ENCODE data around the gene NFKBIE. TPM values are rescaled to one million over a fixed set of nuclear protein-coding genes. Genes with fewer than 3 reads are reported as not detected.

The NFKBIE gene
- total RNA-seq, result 6.9 and 8.0 TPM in 2 replicates

DNA sequence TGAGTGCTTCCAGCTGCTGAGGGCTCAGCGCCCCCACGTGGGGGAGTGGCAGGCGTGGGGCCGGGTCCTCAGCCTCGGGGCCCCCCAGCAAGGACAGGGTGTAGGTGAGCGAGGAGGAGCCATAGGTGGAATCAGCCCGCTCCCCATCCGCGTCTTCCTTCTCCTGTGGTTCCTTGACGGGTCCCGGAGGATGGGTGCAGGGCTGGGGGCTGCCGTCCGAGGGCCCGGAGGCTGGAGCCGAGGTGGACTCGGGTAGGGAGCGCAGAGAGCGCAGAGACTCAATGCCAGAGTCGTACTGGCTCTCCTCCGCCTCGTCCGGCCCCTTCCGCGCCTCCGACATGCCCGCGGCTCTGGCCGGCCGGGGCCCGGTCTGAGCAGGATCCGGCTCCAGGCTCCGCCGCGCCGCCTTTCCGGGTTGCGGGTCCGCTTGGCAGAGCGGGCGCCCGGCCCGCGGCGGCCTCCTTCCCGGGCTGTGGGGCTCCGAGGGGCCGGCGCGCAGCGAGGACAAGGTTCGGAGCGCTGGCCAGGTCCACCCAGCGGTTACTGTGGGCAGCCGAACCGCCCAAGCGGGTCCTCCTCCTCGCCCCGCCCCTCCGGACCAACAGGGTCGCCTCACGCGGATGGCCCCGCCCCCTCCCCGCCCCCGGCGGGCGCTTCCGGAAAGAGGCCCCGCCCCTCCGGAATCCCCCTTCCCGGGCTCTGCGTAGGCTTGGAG, at the start of gene NFKBIE:
NFKBIE (minus strand) TSS at position 545 of the 715 bp plus-strand sequence; CDS start at position 340, 205 bp downstream.

DNA sequence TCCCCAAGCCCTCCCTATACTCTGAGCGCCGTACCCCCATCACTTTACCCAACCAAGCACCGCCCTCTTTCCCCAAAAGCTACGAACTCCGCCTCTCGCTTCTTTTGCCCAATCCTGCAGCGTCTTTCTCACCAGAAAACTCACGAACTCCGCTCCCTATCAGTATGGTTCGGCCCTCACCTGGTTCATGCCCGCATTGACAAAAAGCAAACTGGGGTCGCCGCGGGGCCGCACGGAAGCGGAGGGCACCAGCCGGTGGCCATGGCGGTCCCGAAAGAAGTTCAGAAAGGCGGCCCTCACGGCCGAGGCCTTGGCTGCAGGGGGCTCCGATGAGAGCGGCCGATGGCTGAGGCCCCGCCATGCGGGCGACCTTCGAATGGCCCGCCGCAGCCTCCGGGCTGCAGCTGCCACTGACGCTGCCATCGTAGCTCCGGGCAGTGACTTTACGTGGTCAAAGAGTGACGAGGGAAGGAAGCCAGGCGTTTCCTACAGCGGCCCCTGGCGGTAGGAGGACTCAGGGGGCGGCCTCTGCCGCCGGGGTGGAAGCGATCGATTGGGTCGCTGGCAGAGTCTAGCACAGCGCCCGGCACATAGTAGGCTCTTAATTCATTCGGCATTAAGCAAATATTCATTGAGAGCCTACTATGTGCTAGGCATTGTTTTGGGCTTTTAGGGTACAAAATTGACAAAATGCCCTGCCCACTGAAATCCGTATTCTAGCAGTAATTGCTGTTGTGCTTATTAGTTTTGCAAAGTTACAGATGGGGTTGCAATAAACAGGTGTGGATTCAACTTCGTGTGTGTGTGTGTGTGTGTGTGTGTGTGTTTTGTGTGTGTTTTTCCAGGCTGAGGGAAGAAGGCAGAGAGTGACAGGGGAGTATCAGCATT, 47.8 kb upstream of the NFKBIE start, which contains the start of gene AARS2:
AARS2 (minus strand) TSS at position 447 of the 888 bp plus-strand sequence; CDS start at position 423, 24 bp downstream.

DNA sequence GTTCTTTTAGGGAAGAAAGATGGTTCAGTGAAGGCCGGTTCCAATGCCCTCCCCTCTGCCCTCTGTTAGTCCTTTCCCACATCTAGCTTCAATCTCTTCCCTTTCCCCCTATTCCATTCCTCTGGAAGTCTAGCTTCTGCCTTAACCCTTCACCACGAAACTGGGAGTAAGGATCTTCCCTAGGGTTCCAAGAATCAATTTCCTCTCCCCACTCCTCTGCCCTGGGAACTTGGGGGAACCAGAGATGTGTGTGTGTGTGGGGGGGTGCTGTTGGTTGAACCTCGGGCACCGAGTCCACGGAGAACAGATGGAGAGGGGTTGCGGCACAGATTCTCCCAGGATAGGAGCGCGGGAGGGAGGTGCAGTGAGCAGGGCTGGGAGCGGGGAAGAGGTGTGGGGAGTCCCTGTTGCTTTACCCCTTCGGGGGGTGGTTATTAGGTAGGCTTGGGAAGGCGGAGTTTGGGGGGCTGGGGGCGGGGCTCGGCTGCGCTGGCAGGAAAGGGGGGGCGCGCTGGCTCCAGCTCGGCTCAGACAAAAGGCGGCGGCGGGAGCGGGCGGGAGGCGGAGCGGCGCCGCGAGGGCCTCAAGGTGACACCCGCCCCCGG, 4.7 kb upstream of the NFKBIE start, which contains the start of gene TMEM151B:
TMEM151B (plus strand) TSS at position 530 of the 605 bp plus-strand sequence. CDS start 293 bp downstream, outside the sequence.

GRCh38 chr6:44257025-44257752, 8.2 kb downstream of the NFKBIE start, which contains the start of gene SLC35B2:
Gene SLC35B2 (minus strand): TSS chr6:44257528. CDS start chr6:44257410, 118 bp downstream.

GRCh38 chr6:44246663-44247337, 18.6 kb downstream of the NFKBIE start, which contains the start of gene HSP90AB1:
Gene HSP90AB1 (plus strand): TSS chr6:44247101. CDS start chr6:44248630, 1,529 bp downstream.

GRCh38 chr6:44223319-44224028, 41.9 kb downstream of the NFKBIE start, which contains the start of gene SLC29A1:
Gene SLC29A1 (plus strand): TSS chr6:44223595. CDS start chr6:44227314, 3,719 bp downstream.

GRCh38 chr6:44216677-44217331, 48.5 kb downstream of the NFKBIE start, which contains the start of gene MYMX:
Gene MYMX (plus strand): TSS chr6:44216926. CDS start chr6:44217472, 546 bp downstream.

Other genes starting within 250 kb of the NFKBIE start
- gene MRPL14, start 138.1 kb downstream of the NFKBIE start, total RNA-seq, result 52.3 and 62.1 TPM in 2 replicates
- gene TMEM63B, start 138.0 kb downstream of the NFKBIE start, total RNA-seq, result 11.3 and 18.0 TPM in 2 replicates
- not detected in 2 replicates for gene CAPN11, start 106.7 kb downstream of the NFKBIE start, total RNA-seq
- gene MYMX, start 48.6 kb downstream of the NFKBIE start, total RNA-seq, result not detected in 2 replicates
- 11.3 and 16.9 TPM in 2 replicates for gene SLC29A1, start 42.0 kb downstream of the NFKBIE start, total RNA-seq
- 322 and 526 TPM in 2 replicates for gene HSP90AB1, start 18.4 kb downstream of the NFKBIE start, total RNA-seq
- 37.2 and 46.1 TPM in 2 replicates for gene SLC35B2, start 8.0 kb downstream of the NFKBIE start, total RNA-seq
- under 0.01 TPM in 1 of 2 replicates, not detected in the other for gene TMEM151B, start 4.9 kb upstream of the NFKBIE start, total RNA-seq
- 7.0 and 10.6 TPM in 2 replicates for gene AARS2, start 47.8 kb upstream of the NFKBIE start, total RNA-seq
- gene SPATS1, start 77.1 kb upstream of the NFKBIE start, total RNA-seq, result 0.09 TPM in 1 of 2 replicates, not detected in the other
- gene CDC5L, start 122.2 kb upstream of the NFKBIE start, total RNA-seq, result 17.6 and 22.1 TPM in 2 replicates